CD14-positive monocyte (primary cell): ENCODE results near the gene MIF4GD. TPM values are rescaled to one million over a fixed set of nuclear protein-coding genes. Genes with fewer than 3 reads are reported as not detected.

Experiments used
- DNase-seq, 3 donors: peaks; one replicate each; pipeline ENCODE4 v3.0.0-alpha.2; 2011 to 2022
- H2AFZ ChIP-seq: 2 replicates; pipeline ENCODE4 v1.6.0; 2012; ENCODE audit warnings: mild to moderate bottlenecking, low read depth, low read length, inconsistent platforms; ENCODE audit not compliant: insufficient read depth, poor library complexity, severe bottlenecking
- H3K27ac ChIP-seq, 2 donors: 1 replicate in 1 of 2; 2 replicates in 1 of 2; pipeline ENCODE4 v1.5.1; 2012 to 2013; ENCODE audit warnings: low read length in 2 of 2, control low read depth in 1 of 2, inconsistent platforms in 1 of 2, low read depth in 1 of 2, mild to moderate bottlenecking in 1 of 2
- H3K27me3 ChIP-seq, 2 donors: one replicate each; pipeline versions ENCODE4 v1.6.0 to v1.6.1; 2011 to 2013; ENCODE audit warnings: low read length in 2 of 2; ENCODE audit not compliant: control insufficient read depth in 2 of 2, insufficient read depth in 2 of 2
- H3K36me3 ChIP-seq, 2 donors: replicated peaks in 1 of 2; 1 replicate in 1 of 2; 2 replicates in 1 of 2; pipeline versions ENCODE4 v1.5.1 to v1.6.1; 2012 to 2013; ENCODE audit warnings: low read length in 2 of 2, control low read depth in 1 of 2, inconsistent platforms in 1 of 2, mild to moderate bottlenecking in 1 of 2; ENCODE audit not compliant: insufficient read depth in 2 of 2, control insufficient read depth in 1 of 2
- H3K4me1 ChIP-seq, 2 donors: 1 replicate in 1 of 2; 2 replicates in 1 of 2; pipeline versions ENCODE4 v1.5.1 to v1.6.1; 2012 to 2013; ENCODE audit warnings: low read length in 2 of 2, control low read depth in 1 of 2, inconsistent platforms in 1 of 2, mild to moderate bottlenecking in 1 of 2, moderate library complexity in 1 of 2; ENCODE audit not compliant: insufficient read depth in 2 of 2, control insufficient read depth in 1 of 2
- H3K4me2 ChIP-seq: replicated peaks from 2 replicates; pipeline ENCODE3; 2012; ENCODE audit warnings: low read length, moderate library complexity, mild to moderate bottlenecking; ENCODE audit not compliant: poor library complexity, severe bottlenecking; ENCODE audit errors: extremely low read depth
- H3K4me3 ChIP-seq, 3 experiments: fragments of 200-600 bp in 1 of 3; sonication (generic) in 1 of 3; replicated peaks in 1 of 3; 1 replicate in 2 of 3; 2 replicates in 1 of 3; pipeline ENCODE4 v1.5.1; 2011 to 2013; ENCODE audit warnings: low read length in 3 of 3, mild to moderate bottlenecking in 3 of 3, control low read depth in 2 of 3, low read depth in 2 of 3, inconsistent platforms in 1 of 3, moderate library complexity in 1 of 3
- H3K79me2 ChIP-seq: 2 replicates; pipeline ENCODE4 v1.6.0; 2012; ENCODE audit warnings: mild to moderate bottlenecking, control low read depth, inconsistent platforms, low read length, moderate library complexity; ENCODE audit not compliant: insufficient read depth
- H3K9ac ChIP-seq: 2 replicates; pipeline ENCODE4 v1.6.0; 2017; ENCODE audit warnings: low read length, mild to moderate bottlenecking; ENCODE audit not compliant: insufficient read depth, poor library complexity, severe bottlenecking
- H3K9me3 ChIP-seq, 2 donors: replicated peaks in 1 of 2; 1 replicate in 1 of 2; 2 replicates in 1 of 2; pipeline versions ENCODE4 v1.5.1 to v1.6.1; 2012 to 2013; ENCODE audit warnings: low read length in 2 of 2, control low read depth in 1 of 2; ENCODE audit not compliant: control insufficient read depth in 1 of 2, insufficient read depth in 1 of 2
- H4K20me1 ChIP-seq: 2 replicates; pipeline ENCODE4 v1.6.0; 2012; ENCODE audit warnings: mild to moderate bottlenecking, low read length, control low read depth, moderate library complexity; ENCODE audit not compliant: insufficient read depth
- H3K27ac Mint-ChIP-seq, 7 donors: one replicate each; pipeline ENCODE4 v1.8.0; 2020; ENCODE audit warnings: mild to moderate bottlenecking in 7 of 7, mixed read lengths in 7 of 7, moderate library complexity in 6 of 7, inconsistent platforms in 2 of 7
- H3K27me3 Mint-ChIP-seq, 3 donors: one replicate each; pipeline ENCODE4 v1.8.0; 2021 to 2022; ENCODE audit warnings: low read depth in 3 of 3, mild to moderate bottlenecking in 3 of 3, mixed read lengths in 3 of 3, moderate library complexity in 3 of 3, inconsistent platforms in 1 of 3
- H3K36me3 Mint-ChIP-seq, 2 donors: one replicate each; pipeline ENCODE4 v1.8.0; 2020; ENCODE audit warnings: mixed read lengths in 2 of 2, inconsistent platforms in 1 of 2, mild to moderate bottlenecking in 1 of 2
- H3K4me1 Mint-ChIP-seq: one replicate; pipeline ENCODE4 v1.8.0; 2020; ENCODE audit warnings: mild to moderate bottlenecking, mixed read lengths
- H3K4me3 Mint-ChIP-seq, 2 donors: one replicate each; pipeline ENCODE4 v1.8.0; 2020; ENCODE audit warnings: mild to moderate bottlenecking in 2 of 2, mixed read lengths in 2 of 2, moderate library complexity in 1 of 2
- H3K9me3 Mint-ChIP-seq, 7 donors: one replicate each; pipeline ENCODE4 v1.8.0; 2020 to 2022; ENCODE audit warnings: mixed read lengths in 7 of 7, mild to moderate bottlenecking in 6 of 7, moderate library complexity in 6 of 7, inconsistent platforms in 2 of 7
- CTCF ChIP-seq: fragments of 200-600 bp; IDR thresholded peaks from one replicate; pipeline ENCODE4 v1.8.0; 2022; ENCODE audit warnings: antibody characterized with exemption, mild to moderate bottlenecking
- WGBS: methylation state at CpG from one replicate; pipeline ENCODE4 v1.1.5; 2013; ENCODE audit warnings: missing lambda C conversion rate; ENCODE audit not compliant: insufficient coverage; 5-methylcytosine and 5-hydroxymethylcytosine counted together
- intact Hi-C, 2 donors: fragments of 100-400 bp; cut with micrococcal nuclease; formaldehyde crosslinking; loops; one replicate each; pipeline versions ENCODE4 v1.15.0 to v1.15.1; 2023
- polyA plus RNA-seq, 3 donors: library from polyadenylated mRNA; depleted of rRNA in 1 of 3; unstranded in 2 of 3; stranded (reverse) in 1 of 3; fragments of 300-500 nt in 2 of 3; fragments of >200 nt in 1 of 3; fragmentation: Illumina TruSeq in 2 of 3; gene quantifications; 1 replicate in 2 of 3; 2 replicates in 1 of 3; pipeline ENCODE4 v1.2.3, GENCODE V29; 2012 to 2021

Gene MIF4GD
- polyA plus RNA-seq, 3 donors, result 66.9 to 103 (median 80.6) TPM

DNA sequence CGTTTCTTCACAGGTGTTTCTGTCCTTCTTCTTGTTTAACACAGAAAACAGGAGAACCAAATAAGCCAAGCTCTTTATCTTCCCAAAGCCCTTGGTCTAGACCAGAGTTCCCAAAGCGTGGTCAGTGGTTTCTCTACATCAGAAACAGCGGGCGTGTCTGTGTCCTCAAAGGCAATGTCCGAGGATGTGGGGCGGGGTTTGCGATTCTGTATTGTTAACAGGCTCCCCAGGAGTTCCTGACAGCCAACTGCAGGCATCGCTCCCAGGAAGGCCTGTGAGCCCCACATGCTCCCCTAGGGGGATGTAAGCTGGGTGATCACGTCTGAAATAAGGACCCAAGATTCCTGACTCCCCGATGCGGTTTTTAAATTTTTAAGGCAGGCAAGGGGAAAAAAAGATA lies 46.6 kb upstream of the MIF4GD start:
- intact Hi-C loops, result no loop called here
- Histone ChIP-seq H3K79me2 (peaks cover 75% of the 10 kb centered on the region), H3K27ac (peak overlapping the region; percentile 98 to 100), H3K36me3 (peaks cover 51 to 56% of the 10 kb centered on the region in 2 donors), H2AFZ (no peak overlapping the region), H4K20me1 (peaks cover 5% of the 10 kb centered on the region), H3K9ac (no peak overlapping the region), H3K9me3 (no peaks in the 10 kb centered on the region), H3K27me3 (no peaks in the 10 kb centered on the region), H3K4me3 (no peak overlapping the region), H3K4me1 (peaks cover 63 to 67% of the 10 kb centered on the region in 2 donors), H3K4me2 (no peak overlapping the region)
- WGBS, result 46% methylated on average over 8 of the region's 11 CpGs
- peaks cover 0 to 2% (median 0%) of the 10 kb centered on the region in 7 donors for H3K9me3 Mint-ChIP-seq
- H3K4me3 Mint-ChIP-seq, result no peak overlapping the region
- peaks cover 0 to 5% (median 0%) of the 10 kb centered on the region in 3 donors for H3K27me3 Mint-ChIP-seq
- no peak for DNase-seq
- H3K4me1 Mint-ChIP-seq, result peaks cover 60% of the 10 kb centered on the region
- peaks cover 53 to 70% of the 10 kb centered on the region in 2 donors for H3K36me3 Mint-ChIP-seq
- H3K27ac Mint-ChIP-seq, result peak overlapping the region; percentile 73 to 97 (median 88)
- no peak for TF ChIP-seq CTCF

DNA sequence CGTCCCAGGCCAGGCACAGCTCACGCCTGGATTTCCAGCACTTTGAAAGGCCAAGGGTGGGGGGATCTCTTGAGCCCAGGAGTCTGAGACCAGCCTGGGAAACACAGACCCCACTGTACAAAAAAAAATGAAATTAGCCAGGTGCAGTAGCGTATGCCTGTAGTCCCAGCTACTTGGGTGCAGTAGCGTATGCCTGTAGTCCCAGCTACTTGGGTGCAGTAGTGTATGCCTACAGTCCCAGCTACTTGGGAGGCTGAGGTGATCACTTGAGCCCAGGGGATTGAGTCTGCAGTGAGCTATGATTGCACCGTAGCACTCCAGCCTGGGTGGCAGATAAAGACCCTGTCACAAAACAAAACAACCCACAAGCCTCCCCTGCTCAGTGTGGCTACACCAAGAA lies 45.2 kb upstream of the MIF4GD start:
- 70% methylated on average over 4 of the region's 5 CpGs for WGBS
- intact Hi-C loops, result no loop called here
- Mint-ChIP-seq H3K36me3 (peaks cover 42 to 56% of the 10 kb centered on the region in 2 donors), H3K4me3 (no peak overlapping the region), H3K4me1 (peaks cover 72% of the 10 kb centered on the region), H3K27ac (peak overlapping the region; percentile 93 to 99 (median 97)), H3K9me3 (peaks cover 0 to 2% (median 0%) of the 10 kb centered on the region in 7 donors), H3K27me3 (peaks cover 0 to 13% (median 0%) of the 10 kb centered on the region in 3 donors)
- Histone ChIP-seq H3K36me3 (peaks cover 39 to 42% of the 10 kb centered on the region in 2 donors), H3K4me3 (peak overlapping the region in 1 of 3 experiments; percentile 7), H3K9ac (peak overlapping the region; percentile 81), H3K4me1 (peaks cover 77 to 80% of the 10 kb centered on the region in 2 donors), H3K4me2 (no peak overlapping the region), H2AFZ (no peak overlapping the region), H3K79me2 (peaks cover 60% of the 10 kb centered on the region), H3K27ac (peak overlapping the region; percentile 98 to 100), H3K27me3 (no peaks in the 10 kb centered on the region), H4K20me1 (no peaks in the 10 kb centered on the region), H3K9me3 (no peaks in the 10 kb centered on the region)
- TF ChIP-seq CTCF, result no peak
- no peak for DNase-seq
